HCT116 (cell line): Measurements from ENCODE around the gene CCDC69.

Experiments used
- CBX3 ChIP-seq: IDR thresholded peaks from 2 replicates; pipeline ENCODE4 v1.6.1; 2012; ENCODE audit warnings: low read depth
- CEBPB ChIP-seq: IDR thresholded peaks from 2 replicates; pipeline ENCODE4 v1.6.1; 2012; ENCODE audit warnings: low read depth
- TF ChIP-seq, protein P1 (sequence below): IDR thresholded peaks from 2 replicates; pipeline ENCODE4 v1.6.1; 2012
- TF ChIP-seq, protein P2 (sequence below), 3 experiments: fragments of 200-600 bp in 1 of 3; sonication (generic) in 1 of 3; IDR thresholded peaks in 2 of 3; conservative IDR thresholded peaks in 1 of 3; 2 replicates each; pipeline ENCODE4 v1.5.1; 2012 to 2017; ENCODE audit warnings: low read depth in 2 of 3, low read length in 2 of 3, antibody characterized with exemption in 1 of 3, borderline replicate concordance in 1 of 3, control low read depth in 1 of 3, mild to moderate bottlenecking in 1 of 3, mixed read lengths in 1 of 3, mixed run types in 1 of 3, moderate library complexity in 1 of 3; ENCODE audit not compliant: insufficient read depth in 1 of 3

DNA sequence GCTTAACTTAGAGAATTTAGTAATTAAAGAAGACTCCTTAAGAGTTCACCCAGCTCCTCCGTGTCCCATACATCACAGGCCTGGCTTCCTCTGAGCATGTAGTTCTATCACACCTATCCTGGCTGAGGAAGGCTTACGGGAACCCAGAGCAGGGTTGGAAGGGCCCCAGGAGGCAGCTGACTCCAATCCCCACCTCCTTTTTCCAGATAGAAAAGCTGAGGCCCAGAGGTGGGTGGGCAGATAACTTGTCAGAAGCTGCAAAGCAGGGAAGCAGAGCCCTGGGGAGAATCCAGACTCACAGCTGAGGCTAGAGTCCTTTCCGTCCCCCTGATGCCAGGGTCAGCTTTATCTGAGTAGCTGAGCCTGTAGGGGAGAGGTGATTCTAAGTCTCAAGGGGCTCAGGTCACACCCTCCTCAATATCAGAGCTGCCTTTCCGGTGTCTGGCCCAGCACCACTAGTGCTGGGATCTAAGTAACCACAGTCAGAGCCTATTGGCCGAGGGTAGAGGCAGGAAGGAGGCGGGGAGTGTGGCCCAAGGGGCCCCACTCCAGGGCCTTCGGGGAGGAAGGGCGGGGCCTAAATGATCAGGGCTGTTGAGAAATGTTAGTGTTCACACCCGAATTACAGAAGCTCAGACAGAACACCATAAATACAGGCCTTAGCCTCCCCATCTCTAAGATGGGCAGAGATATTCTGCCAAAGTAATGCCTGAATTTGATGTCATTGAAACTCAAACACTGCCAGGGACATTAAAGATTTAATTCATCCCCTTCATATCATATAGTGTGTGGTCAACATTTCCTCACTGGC is 9.9 kb downstream of the CCDC69 start:
- TF ChIP-seq, protein P1, sequence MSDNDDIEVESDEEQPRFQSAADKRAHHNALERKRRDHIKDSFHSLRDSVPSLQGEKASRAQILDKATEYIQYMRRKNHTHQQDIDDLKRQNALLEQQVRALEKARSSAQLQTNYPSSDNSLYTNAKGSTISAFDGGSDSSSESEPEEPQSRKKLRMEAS, result no peak
- TF ChIP-seq, protein P2, sequence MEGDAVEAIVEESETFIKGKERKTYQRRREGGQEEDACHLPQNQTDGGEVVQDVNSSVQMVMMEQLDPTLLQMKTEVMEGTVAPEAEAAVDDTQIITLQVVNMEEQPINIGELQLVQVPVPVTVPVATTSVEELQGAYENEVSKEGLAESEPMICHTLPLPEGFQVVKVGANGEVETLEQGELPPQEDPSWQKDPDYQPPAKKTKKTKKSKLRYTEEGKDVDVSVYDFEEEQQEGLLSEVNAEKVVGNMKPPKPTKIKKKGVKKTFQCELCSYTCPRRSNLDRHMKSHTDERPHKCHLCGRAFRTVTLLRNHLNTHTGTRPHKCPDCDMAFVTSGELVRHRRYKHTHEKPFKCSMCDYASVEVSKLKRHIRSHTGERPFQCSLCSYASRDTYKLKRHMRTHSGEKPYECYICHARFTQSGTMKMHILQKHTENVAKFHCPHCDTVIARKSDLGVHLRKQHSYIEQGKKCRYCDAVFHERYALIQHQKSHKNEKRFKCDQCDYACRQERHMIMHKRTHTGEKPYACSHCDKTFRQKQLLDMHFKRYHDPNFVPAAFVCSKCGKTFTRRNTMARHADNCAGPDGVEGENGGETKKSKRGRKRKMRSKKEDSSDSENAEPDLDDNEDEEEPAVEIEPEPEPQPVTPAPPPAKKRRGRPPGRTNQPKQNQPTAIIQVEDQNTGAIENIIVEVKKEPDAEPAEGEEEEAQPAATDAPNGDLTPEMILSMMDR (IDR thresholded peaks at IDR 0.05 in 2 of 3, conservative IDR thresholded peaks at IDR 0.05 in 1 of 3; ENCODE audit: borderline replicate concordance in 1 of 3, insufficient read depth in 1 of 3, low read depth in 2 of 3, low read length in 2 of 3), result no peak
- TF ChIP-seq CEBPB (no peak), CBX3 (no peak)
